IMR-90 (cell line): Measurements from ENCODE around the gene GPR39. TPM values are rescaled to one million over a fixed set of nuclear protein-coding genes. Genes with fewer than 3 reads are reported as not detected.
A peak's percentile ranks its signal among the peaks of the same experiment; 100 is the strongest.

Experiments
- ATAC-seq: fragments of 200-7000 bp; cut with Tn5 transposase; 2 replicates; pipeline ENCODE4 v1.9.1; 2020; ENCODE audit warnings: low read depth, mild to moderate bottlenecking, moderate library complexity
- BruUV-seq: library from RNA; stranded (reverse); fragments of 400-500 nt; replicated peaks from 2 replicates; lab custom pipeline; 2021; lab: Mats Ljungman, UMichigan
- CTCF ChIA-PET: fragments of 300-600 bp; formaldehyde crosslinking; extraction: SDS; loops from one replicate; lab custom pipeline; 2021; ENCODE audit warnings: antibody characterized with exemption; lab: Yijun Ruan, JAX
- POLR2A ChIA-PET: fragments of 300-600 bp; sonication (Branson Sonifier 250); formaldehyde crosslinking; loops from one replicate; lab custom pipeline; 2022; ENCODE audit warnings: antibody characterized with exemption; ENCODE audit not compliant: unreplicated experiment; lab: Charles Lee
- DNase-seq: peaks from one replicate; pipeline ENCODE4 v3.0.0; 2013
- H2AFZ ChIP-seq: replicated peaks from 2 replicates; pipeline ENCODE3; 2013; ENCODE audit warnings: low read length, mild to moderate bottlenecking; ENCODE audit not compliant: poor library complexity
- H2AK5ac ChIP-seq: 2 replicates; pipeline ENCODE4 v1.6.1; 2013; ENCODE audit warnings: low read depth, low read length, inconsistent platforms
- H2AK9ac ChIP-seq: replicated peaks from 2 replicates; pipeline ENCODE3; 2013; ENCODE audit warnings: mild to moderate bottlenecking, low read depth, low read length, moderate library complexity; ENCODE audit not compliant: poor library complexity
- H2BK120ac ChIP-seq: 2 replicates; pipeline ENCODE4 v1.6.1; 2013; ENCODE audit warnings: low read depth, low read length, inconsistent platforms
- H2BK15ac ChIP-seq: 3 replicates; pipeline ENCODE4 v1.6.1; 2013; ENCODE audit warnings: low read depth, low read length, inconsistent platforms
- H2BK20ac ChIP-seq: 2 replicates; pipeline ENCODE4 v1.6.1; 2013; ENCODE audit warnings: low read depth, mild to moderate bottlenecking, inconsistent platforms, low read length, moderate library complexity
- H2BK5ac ChIP-seq: 2 replicates; pipeline ENCODE4 v1.6.1; 2013; ENCODE audit warnings: mild to moderate bottlenecking, low read depth, low read length, inconsistent platforms; ENCODE audit not compliant: poor library complexity, severe bottlenecking
- H3K14ac ChIP-seq: replicated peaks from 2 replicates; pipeline ENCODE4 v1.6.1; 2013; ENCODE audit warnings: low read depth, low read length, inconsistent platforms
- H3K18ac ChIP-seq: 2 replicates; pipeline ENCODE4 v1.6.1; 2013; ENCODE audit warnings: low read depth, low read length, control low read depth
- H3K23ac ChIP-seq: 2 replicates; pipeline ENCODE4 v1.6.1; 2013; ENCODE audit warnings: low read depth, low read length, inconsistent platforms
- H3K27ac ChIP-seq: 2 replicates; pipeline ENCODE4 v1.5.1; 2013; ENCODE audit warnings: mild to moderate bottlenecking, control low read depth, low read length; ENCODE audit not compliant: insufficient read depth
- H3K27me3 ChIP-seq: 2 replicates; pipeline ENCODE4 v1.6.1; 2013; ENCODE audit warnings: low read length; ENCODE audit not compliant: control insufficient read depth, insufficient read depth
- H3K36me3 ChIP-seq: 2 replicates; pipeline ENCODE4 v1.6.1; 2013; ENCODE audit warnings: low read length, mixed read lengths; ENCODE audit not compliant: control insufficient read depth, insufficient read depth
- H3K4ac ChIP-seq: 2 replicates; pipeline ENCODE4 v1.6.1; 2013; ENCODE audit warnings: low read depth, low read length, inconsistent platforms
- H3K4me1 ChIP-seq: 2 replicates; pipeline ENCODE4 v1.6.1; 2013; ENCODE audit warnings: low read length, mixed read lengths; ENCODE audit not compliant: control insufficient read depth, insufficient read depth
- H3K4me2 ChIP-seq: 2 replicates; pipeline ENCODE4 v1.6.1; 2013; ENCODE audit warnings: low read depth, mild to moderate bottlenecking, control low read depth, low read length, moderate library complexity
- H3K4me3 ChIP-seq: 2 replicates; pipeline ENCODE4 v1.5.1; 2013; ENCODE audit warnings: low read depth, mild to moderate bottlenecking, control low read depth, low read length, moderate library complexity; ENCODE audit not compliant: insufficient read depth
- H3K56ac ChIP-seq: 2 replicates; pipeline ENCODE4 v1.6.1; 2013; ENCODE audit warnings: low read length, inconsistent platforms; ENCODE audit not compliant: insufficient read depth; ENCODE audit errors: extremely low read depth
- H3K79me1 ChIP-seq, 2 experiments: 2 replicates each; pipeline ENCODE4 v1.6.1; 2013; ENCODE audit warnings: low read length in 2 of 2, inconsistent platforms in 1 of 2, low read depth in 1 of 2
- H3K9ac ChIP-seq: 2 replicates; pipeline ENCODE4 v1.6.1; 2013; ENCODE audit warnings: low read depth, low read length, control low read depth
- H3K9me1 ChIP-seq: 2 replicates; pipeline ENCODE4 v1.6.1; 2013; ENCODE audit warnings: low read length, inconsistent platforms; ENCODE audit not compliant: insufficient read depth
- H3K9me3 ChIP-seq: 2 replicates; pipeline ENCODE4 v1.6.1; 2013; ENCODE audit warnings: low read length; ENCODE audit not compliant: control insufficient read depth, insufficient read depth
- H4K20me1 ChIP-seq: 2 replicates; pipeline ENCODE4 v1.6.1; 2013; ENCODE audit warnings: low read length, inconsistent platforms; ENCODE audit not compliant: insufficient read depth
- H4K5ac ChIP-seq: 2 replicates; pipeline ENCODE4 v1.6.1; 2013; ENCODE audit warnings: mild to moderate bottlenecking, low read depth, low read length, control low read depth
- H4K8ac ChIP-seq, 2 experiments: 2 replicates each; pipeline ENCODE4 v1.6.1; 2013; ENCODE audit warnings: low read depth in 2 of 2, low read length in 2 of 2, control low read depth in 1 of 2, inconsistent platforms in 1 of 2
- H4K91ac ChIP-seq: 2 replicates; pipeline ENCODE4 v1.6.1; 2013; ENCODE audit warnings: low read depth, low read length, inconsistent platforms; ENCODE audit not compliant: insufficient read depth
- BHLHE40 ChIP-seq: fragments of 150-350 bp; IDR thresholded peaks from 2 replicates; pipeline ENCODE4 v1.6.1; 2016; ENCODE audit warnings: mild to moderate bottlenecking, low read depth, low read length
- CEBPB ChIP-seq: IDR thresholded peaks from 2 replicates; pipeline ENCODE4 v1.6.1; 2012; ENCODE audit warnings: low read depth, low read length, improper control_type of control experiment
- CHD1 ChIP-seq: IDR thresholded peaks from 2 replicates; pipeline ENCODE4 v1.6.1; 2012; ENCODE audit warnings: low read depth, low read length, improper control_type of control experiment
- CTCF ChIP-seq: conservative IDR thresholded peaks from 2 replicates; pipeline ENCODE4 v1.5.1; 2012; ENCODE audit warnings: mild to moderate bottlenecking, low read depth, low read length, improper control_type of control experiment
- ELK1 ChIP-seq: fragments of 150-350 bp; IDR thresholded peaks from 2 replicates; pipeline ENCODE4 v1.6.1; 2016; ENCODE audit warnings: low read depth, mild to moderate bottlenecking, low read length, moderate library complexity, borderline replicate concordance
- FOS ChIP-seq: fragments of 150-350 bp; IDR thresholded peaks from 2 replicates; pipeline ENCODE4 v1.6.1; 2016; ENCODE audit warnings: low read depth, low read length
- MAFK ChIP-seq: IDR thresholded peaks from 2 replicates; pipeline ENCODE4 v1.6.1; 2012; ENCODE audit warnings: low read depth, low read length, improper control_type of control experiment
- MAZ ChIP-seq: IDR thresholded peaks from 2 replicates; pipeline ENCODE4 v1.6.1; 2012; ENCODE audit warnings: low read depth, mild to moderate bottlenecking, low read length, improper control_type of control experiment, moderate library complexity, borderline replicate concordance
- MXI1 ChIP-seq: IDR thresholded peaks from 2 replicates; pipeline ENCODE4 v1.6.1; 2012; ENCODE audit warnings: low read depth, mild to moderate bottlenecking, low read length, moderate library complexity, borderline replicate concordance
- NFE2L2 ChIP-seq: fragments of 150-350 bp; IDR thresholded peaks from 2 replicates; pipeline ENCODE4 v1.6.1; 2016; ENCODE audit warnings: low read depth, mild to moderate bottlenecking, low read length
- POLR2A ChIP-seq: IDR thresholded peaks from 2 replicates; pipeline ENCODE4 v1.6.1; 2012; ENCODE audit warnings: mild to moderate bottlenecking, low read depth, low read length
- RAD21 ChIP-seq: IDR thresholded peaks from 2 replicates; pipeline ENCODE4 v1.6.1; 2012; ENCODE audit warnings: low read length, improper control_type of control experiment
- RCOR1 ChIP-seq: IDR thresholded peaks from 2 replicates; pipeline ENCODE4 v1.6.1; 2012; ENCODE audit warnings: mild to moderate bottlenecking, low read length, improper control_type of control experiment; ENCODE audit not compliant: insufficient replicate concordance
- RFX5 ChIP-seq: IDR thresholded peaks from 2 replicates; pipeline ENCODE4 v1.8.0; 2012; ENCODE audit warnings: low read depth, mild to moderate bottlenecking, low read length, moderate library complexity
- SMC3 ChIP-seq: fragments of 150-350 bp; IDR thresholded peaks from 2 replicates; pipeline ENCODE4 v1.6.1; 2016; ENCODE audit warnings: low read depth, mild to moderate bottlenecking, antibody characterized with exemption, low read length, moderate library complexity
- USF2 ChIP-seq: fragments of 150-350 bp; IDR thresholded peaks from 2 replicates; pipeline ENCODE4 v1.6.1; 2017; ENCODE audit warnings: mild to moderate bottlenecking, antibody characterized with exemption, low read length, low read depth
- WGBS, 2 experiments: methylation state at CpG; one replicate each; pipeline versions ENCODE4 v1.1.5 to v1.1.7; 2013; ENCODE audit warnings: missing lambda C conversion rate in 2 of 2; ENCODE audit not compliant: insufficient read length in 1 of 2; ENCODE audit errors: extremely low coverage in 2 of 2; 5-methylcytosine and 5-hydroxymethylcytosine counted together
- dilution Hi-C: fragments of 300-500 bp; cut with HindIII; formaldehyde crosslinking; loops from one replicate; pipeline ENCODE4 v1.14.3; 2018; ENCODE audit warnings: low sequenced_read_pairs; ENCODE audit not compliant: unreplicated experiment
- in situ Hi-C: fragments of 300-500 bp; cut with MboI; formaldehyde crosslinking; loops from 3 replicates; pipeline ENCODE4 v1.14.3; 2019; ENCODE audit warnings: low sequenced_read_pairs, inconsistent platforms, mixed read lengths
- intact Hi-C: fragments of 100-400 bp; cut with micrococcal nuclease; formaldehyde crosslinking; loops from 2 replicates; pipeline ENCODE4 v1.10.0; 2022
- polyA plus RNA-seq, 3 experiments: library from polyadenylated mRNA; depleted of rRNA; stranded (reverse); fragments of >200 nt; gene quantifications; 2 replicates each; pipeline ENCODE4 v1.2.3, GENCODE V29; 2012; ENCODE audit warnings: low replicate concordance in 1 of 3
- total RNA-seq: library from RNA; depleted of rRNA; stranded (reverse); fragments of >200 nt; gene quantifications from 2 replicates; pipeline ENCODE4 v1.2.3, GENCODE V29; 2012

The GPR39 gene
- total and polyA plus RNA-seq, 2 of the 4 experiments (the other 2 are of a cell fraction), result 4.4 to 9.0 TPM

- H3K9me1 ChIP-seq, result peaks cover 26% of the 10 kb centered on the region
- H3K9me3 ChIP-seq, result no peaks in the 10 kb centered on the region
- DNase-seq, result peak; percentile 9
- H3K18ac ChIP-seq, result no peak overlapping the region
- H3K23ac ChIP-seq, result peak overlapping the region; percentile 54; the same call in 1 of the 2 replicates
- H2BK15ac ChIP-seq, result no peak overlapping the region
- no peak for ATAC-seq
- dilution Hi-C loops, result no loop called here
- no peak overlapping the region for H3K27ac ChIP-seq
- intact Hi-C loops, result loop anchor here (10.0 kb wide), 1 partner anchor 358 kb away; no protein-coding TSS in a partner anchor
- H4K91ac ChIP-seq, result no peak overlapping the region
- peaks cover 22% of the 10 kb centered on the region for H3K36me3 ChIP-seq
- no CpG with 5 or more reads among the region's 8 CpGs for WGBS, 2 experiments
- peaks cover 4% of the 10 kb centered on the region for H3K4me1 ChIP-seq
- H3K27me3 ChIP-seq, result no peaks in the 10 kb centered on the region
- no peak overlapping the region for H3K56ac ChIP-seq
- CTCF ChIA-PET, result interaction anchor here (0.6 kb wide), 1 partner anchor 494 kb away, joined by 3 read pairs; no protein-coding TSS in a partner anchor
- H2BK120ac ChIP-seq, result no peak overlapping the region
- peaks cover 9% of the 10 kb centered on the region; the same call in 1 of the 2 replicates for H4K20me1 ChIP-seq
- peaks cover 16 to 65% of the 10 kb centered on the region in 2 experiments; a peak in 3 of 4 replicates for H3K79me1 ChIP-seq
- TF ChIP-seq MAZ, result no peak
- TF ChIP-seq FOS, result no peak
- no peak for TF ChIP-seq MAFK
- no peak for TF ChIP-seq NFE2L2
- TF ChIP-seq CTCF, result no peak
- TF ChIP-seq RCOR1, result no peak
- no peak for TF ChIP-seq BHLHE40
- no peak for TF ChIP-seq RFX5
- TF ChIP-seq SMC3, result no peak
- TF ChIP-seq CEBPB, result no peak
- no peak for TF ChIP-seq MXI1
- TF ChIP-seq USF2, result no peak
- TF ChIP-seq POLR2A, result no peak
- no peak for TF ChIP-seq CHD1
- no peak for TF ChIP-seq RAD21
- TF ChIP-seq ELK1, result no peak
- H2AK9ac ChIP-seq, result no peak overlapping the region
- no peak overlapping the region for H2BK5ac ChIP-seq
- H2AK5ac ChIP-seq, result no peak overlapping the region
- H3K4me2 ChIP-seq, result no peak overlapping the region
- no peak overlapping the region for H2BK20ac ChIP-seq
- H4K8ac ChIP-seq, result no peak overlapping the region
- BruUV-seq, result no TSS peak
- H3K14ac ChIP-seq, result peak overlapping the region; percentile 46; the same call in 1 of the 2 replicates
- no peak overlapping the region for H3K4me3 ChIP-seq
- no peak overlapping the region for H4K5ac ChIP-seq
- in situ Hi-C loops, result no loop called here
- no peak overlapping the region for H3K4ac ChIP-seq
- POLR2A ChIA-PET, result no interaction called here
- no peak overlapping the region for H3K9ac ChIP-seq
- H2AFZ ChIP-seq, result no peak overlapping the region
Observed at GRCh38 chr2:132646540-132647108, 230.0 kb downstream of the GPR39 start.
